Right ventricle myocardium superior (tissue), 1 donor: ENCODE measurements around the gene FAM163B. TPM values are rescaled to one million over a fixed set of nuclear protein-coding genes. Genes with fewer than 3 reads are reported as not detected.

Source experiments
- ATAC-seq: fragments of 200-7000 bp; cut with Tn5 transposase; one replicate; pipeline ENCODE4 v1.9.1; 2020; ENCODE audit warnings: mild to moderate bottlenecking; ENCODE audit not compliant: poor library complexity
- DNase-seq: peaks from one replicate; pipeline ENCODE4 v3.0.0-alpha.2; 2020
- intact Hi-C: fragments of 100-400 bp; cut with DNase I; formaldehyde crosslinking; loops from one replicate; pipeline ENCODE4 v1.11.2; 2022
- total RNA-seq: library from RNA; stranded (reverse); fragmentation: NEBNext Ultra II Directional; extraction: Animal tissue kit (Norgen Biotek cat#: 25700); gene quantifications from one replicate; pipeline ENCODE4 v1.2.1, GENCODE V29; 2021
- donor health status: DM: no; HTN: yes; CAD: no; lungs with severe emphysema.

The FAM163B gene
- total RNA-seq, 1 donor from 2014 or later, result not detected

GRCh38 chr9:133576875-133577736 is 32.1 kb downstream of the FAM163B start:
- intact Hi-C loops, result no loop called here
- DNase-seq, result no peak
- no peak for ATAC-seq

GRCh38 chr9:133576031-133576874 is 32.9 kb downstream of the FAM163B start:
- no peak for ATAC-seq
- DNase-seq, result no peak
- intact Hi-C loops, result no loop called here

GRCh38 chr9:133575186-133576030 is 33.8 kb downstream of the FAM163B start:
- DNase-seq (no peak), ATAC-seq (no peak)
- intact Hi-C loops, result no loop called here

GRCh38 chr9:133574771-133575170 is 34.4 kb downstream of the FAM163B start:
- DNase-seq (no peak), ATAC-seq (no peak)
- intact Hi-C loops, result no loop called here

GRCh38 chr9:133573791-133574515 is 35.2 kb downstream of the FAM163B start:
- no peak for ATAC-seq
- DNase-seq, result no peak
- intact Hi-C loops, result no loop called here

- ATAC-seq, result peak; percentile 93
- DNase-seq, result peak; percentile 89
- intact Hi-C loops, result no loop called here
Observed at GRCh38 chr9:133572821-133573361, 36.3 kb downstream of the FAM163B start.

- intact Hi-C loops, result no loop called here
- DNase-seq, result no peak
- no peak for ATAC-seq
Observed at GRCh38 chr9:133571896-133572595, 37.1 kb downstream of the FAM163B start.

GRCh38 chr9:133571391-133571890 is 37.7 kb downstream of the FAM163B start:
- intact Hi-C loops, result no loop called here
- ATAC-seq (no peak), DNase-seq (no peak)

- no peak for ATAC-seq
- intact Hi-C loops, result no loop called here
- no peak for DNase-seq
Observed at GRCh38 chr9:133570691-133571080, 38.5 kb downstream of the FAM163B start.

GRCh38 chr9:133569891-133570690 is 39.1 kb downstream of the FAM163B start:
- no peak for ATAC-seq
- intact Hi-C loops, result no loop called here

GRCh38 chr9:133569121-133569785 is 39.9 kb downstream of the FAM163B start:
- intact Hi-C loops, result no loop called here
- no peak for ATAC-seq

More at GRCh38 chr9:133569891-133570690, 39.1 kb downstream of the FAM163B start:
- DNase-seq, result no peak

GRCh38 chr9:133568186-133568585 is 41.0 kb downstream of the FAM163B start:
- DNase-seq, result no peak
- intact Hi-C loops, result no loop called here
- no peak for ATAC-seq

More at GRCh38 chr9:133569121-133569785, 39.9 kb downstream of the FAM163B start:
- no peak for DNase-seq

- ATAC-seq, result no peak
- no peak for DNase-seq
- intact Hi-C loops, result no loop called here
Observed at GRCh38 chr9:133566817-133567216, 42.4 kb downstream of the FAM163B start.

GRCh38 chr9:133566382-133566781 is 42.8 kb downstream of the FAM163B start:
- ATAC-seq (no peak), DNase-seq (no peak)
- intact Hi-C loops, result no loop called here

GRCh38 chr9:133564451-133565116 is 44.6 kb downstream of the FAM163B start:
- DNase-seq (no peak), ATAC-seq (peak; percentile 7)
- intact Hi-C loops, result no loop called here
